ENCODE results near the gene RELCH.

DNA sequence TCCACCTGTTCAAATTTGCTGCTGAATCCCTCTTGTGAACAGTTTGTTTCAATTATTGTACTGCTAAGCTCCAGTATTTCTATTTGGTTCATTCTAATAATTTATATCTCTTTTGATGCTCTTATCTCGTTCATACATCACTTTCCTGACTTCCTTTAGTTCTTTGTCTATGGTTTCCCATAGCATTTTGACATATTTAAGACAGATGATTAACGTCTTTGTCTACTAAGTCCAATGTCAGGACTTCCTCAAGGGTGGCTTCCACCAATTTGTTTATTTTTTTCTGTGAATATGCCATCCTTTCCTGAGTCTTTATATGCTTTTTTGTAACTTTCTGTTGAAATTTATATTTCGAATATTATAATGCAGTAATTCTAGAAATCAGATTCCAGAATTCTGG, 9.8 kb upstream of the RELCH start:
- TF ChIP-seq, protein P1, sequence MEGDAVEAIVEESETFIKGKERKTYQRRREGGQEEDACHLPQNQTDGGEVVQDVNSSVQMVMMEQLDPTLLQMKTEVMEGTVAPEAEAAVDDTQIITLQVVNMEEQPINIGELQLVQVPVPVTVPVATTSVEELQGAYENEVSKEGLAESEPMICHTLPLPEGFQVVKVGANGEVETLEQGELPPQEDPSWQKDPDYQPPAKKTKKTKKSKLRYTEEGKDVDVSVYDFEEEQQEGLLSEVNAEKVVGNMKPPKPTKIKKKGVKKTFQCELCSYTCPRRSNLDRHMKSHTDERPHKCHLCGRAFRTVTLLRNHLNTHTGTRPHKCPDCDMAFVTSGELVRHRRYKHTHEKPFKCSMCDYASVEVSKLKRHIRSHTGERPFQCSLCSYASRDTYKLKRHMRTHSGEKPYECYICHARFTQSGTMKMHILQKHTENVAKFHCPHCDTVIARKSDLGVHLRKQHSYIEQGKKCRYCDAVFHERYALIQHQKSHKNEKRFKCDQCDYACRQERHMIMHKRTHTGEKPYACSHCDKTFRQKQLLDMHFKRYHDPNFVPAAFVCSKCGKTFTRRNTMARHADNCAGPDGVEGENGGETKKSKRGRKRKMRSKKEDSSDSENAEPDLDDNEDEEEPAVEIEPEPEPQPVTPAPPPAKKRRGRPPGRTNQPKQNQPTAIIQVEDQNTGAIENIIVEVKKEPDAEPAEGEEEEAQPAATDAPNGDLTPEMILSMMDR (IDR thresholded peaks at IDR 0.05) = no peak
- TF ChIP-seq POLR2A (IDR thresholded peaks at IDR 0.05) = no peak
- TF ChIP-seq EP300 (IDR thresholded peaks at IDR 0.05) = no peak

Data from ovary (tissue), 3 donors.